ENCODE results near the gene CFAP73. TPM values are rescaled to one million over a fixed set of nuclear protein-coding genes. Genes with fewer than 3 reads are reported as not detected.
A peak's percentile ranks its signal among the peaks of the same experiment; 100 is the strongest.

Gene CFAP73
- total RNA-seq, 1 donor from 2014 or later = not detected

DNA sequence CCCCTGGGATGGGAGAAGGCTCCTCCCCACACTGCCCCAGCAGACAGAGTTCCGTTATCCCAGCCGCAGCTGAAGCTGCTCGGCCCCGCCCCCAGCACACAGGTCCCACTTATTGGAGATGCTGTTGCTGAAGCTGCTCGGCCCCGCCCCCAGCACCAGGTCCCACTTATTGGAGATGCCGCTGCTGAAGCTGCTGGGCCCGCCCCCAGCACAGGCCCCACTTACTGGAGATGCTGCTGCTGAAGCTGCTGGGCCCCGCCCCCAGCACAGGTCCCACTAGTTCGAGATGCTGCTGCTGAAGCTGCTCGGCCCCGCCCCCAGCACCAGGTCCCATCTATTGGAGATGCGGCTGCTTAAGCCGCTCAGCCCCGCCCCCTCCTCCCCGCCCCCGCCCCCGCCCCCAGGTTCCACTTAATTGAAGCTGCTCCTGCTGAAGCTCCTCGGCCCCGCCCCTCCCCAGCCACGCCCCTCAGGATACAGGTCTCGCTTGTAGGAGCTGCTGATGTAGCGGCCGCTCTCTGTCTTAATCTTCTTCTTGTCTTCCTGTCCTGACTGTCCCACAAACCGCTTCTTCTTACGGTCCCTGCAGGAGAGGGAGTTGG, 12.0 kb downstream of the CFAP73 start:
- peak; percentile 99 for DNase-seq (ENCODE audit: low spot score)
- peak overlapping the region; percentile 75 for H3K4me2 ChIP-seq
- peak overlapping the region; percentile 30 for H3K4me3 ChIP-seq
- Mint-ChIP-seq H3K27me3 (ENCODE audit: insufficient read depth, low read depth) (peaks cover 2% of the 10 kb centered on the region), H3K36me3 (peaks cover 15% of the 10 kb centered on the region), H3K9me3 (no peaks in the 10 kb centered on the region), H3K4me1 (peaks cover 33% of the 10 kb centered on the region), H3K27ac (no peak overlapping the region), H3K4me3 (peak overlapping the region; percentile 59)
- no peak overlapping the region for H2AFZ ChIP-seq (replicated peaks)
- H3K36me3 ChIP-seq = no peaks in the 10 kb centered on the region
- peaks cover 28% of the 10 kb centered on the region for H3F3A ChIP-seq (ENCODE audit: low read depth)
- no peaks in the 10 kb centered on the region for H3K9me3 ChIP-seq (ENCODE audit: low read depth)
- H4K20me1 ChIP-seq (ENCODE audit: low read depth) = peaks cover 47% of the 10 kb centered on the region
- peaks cover 17% of the 10 kb centered on the region for H3K4me1 ChIP-seq
- peaks cover 1% of the 10 kb centered on the region for H3K27me3 ChIP-seq
- H3K27ac ChIP-seq = peak overlapping the region; percentile 50
- TF ChIP-seq, protein P1, sequence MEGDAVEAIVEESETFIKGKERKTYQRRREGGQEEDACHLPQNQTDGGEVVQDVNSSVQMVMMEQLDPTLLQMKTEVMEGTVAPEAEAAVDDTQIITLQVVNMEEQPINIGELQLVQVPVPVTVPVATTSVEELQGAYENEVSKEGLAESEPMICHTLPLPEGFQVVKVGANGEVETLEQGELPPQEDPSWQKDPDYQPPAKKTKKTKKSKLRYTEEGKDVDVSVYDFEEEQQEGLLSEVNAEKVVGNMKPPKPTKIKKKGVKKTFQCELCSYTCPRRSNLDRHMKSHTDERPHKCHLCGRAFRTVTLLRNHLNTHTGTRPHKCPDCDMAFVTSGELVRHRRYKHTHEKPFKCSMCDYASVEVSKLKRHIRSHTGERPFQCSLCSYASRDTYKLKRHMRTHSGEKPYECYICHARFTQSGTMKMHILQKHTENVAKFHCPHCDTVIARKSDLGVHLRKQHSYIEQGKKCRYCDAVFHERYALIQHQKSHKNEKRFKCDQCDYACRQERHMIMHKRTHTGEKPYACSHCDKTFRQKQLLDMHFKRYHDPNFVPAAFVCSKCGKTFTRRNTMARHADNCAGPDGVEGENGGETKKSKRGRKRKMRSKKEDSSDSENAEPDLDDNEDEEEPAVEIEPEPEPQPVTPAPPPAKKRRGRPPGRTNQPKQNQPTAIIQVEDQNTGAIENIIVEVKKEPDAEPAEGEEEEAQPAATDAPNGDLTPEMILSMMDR (IDR thresholded peaks at IDR 0.05) = no peak
- TF ChIP-seq EZH2phosphoT487 (IDR thresholded peaks at IDR 0.05) (no peak), EZH2 (IDR thresholded peaks at IDR 0.05) (no peak)
- no peaks in the 10 kb centered on the region for H3K79me2 ChIP-seq (ENCODE audit: low read depth)
- H3K9ac ChIP-seq = no peak overlapping the region

DNA sequence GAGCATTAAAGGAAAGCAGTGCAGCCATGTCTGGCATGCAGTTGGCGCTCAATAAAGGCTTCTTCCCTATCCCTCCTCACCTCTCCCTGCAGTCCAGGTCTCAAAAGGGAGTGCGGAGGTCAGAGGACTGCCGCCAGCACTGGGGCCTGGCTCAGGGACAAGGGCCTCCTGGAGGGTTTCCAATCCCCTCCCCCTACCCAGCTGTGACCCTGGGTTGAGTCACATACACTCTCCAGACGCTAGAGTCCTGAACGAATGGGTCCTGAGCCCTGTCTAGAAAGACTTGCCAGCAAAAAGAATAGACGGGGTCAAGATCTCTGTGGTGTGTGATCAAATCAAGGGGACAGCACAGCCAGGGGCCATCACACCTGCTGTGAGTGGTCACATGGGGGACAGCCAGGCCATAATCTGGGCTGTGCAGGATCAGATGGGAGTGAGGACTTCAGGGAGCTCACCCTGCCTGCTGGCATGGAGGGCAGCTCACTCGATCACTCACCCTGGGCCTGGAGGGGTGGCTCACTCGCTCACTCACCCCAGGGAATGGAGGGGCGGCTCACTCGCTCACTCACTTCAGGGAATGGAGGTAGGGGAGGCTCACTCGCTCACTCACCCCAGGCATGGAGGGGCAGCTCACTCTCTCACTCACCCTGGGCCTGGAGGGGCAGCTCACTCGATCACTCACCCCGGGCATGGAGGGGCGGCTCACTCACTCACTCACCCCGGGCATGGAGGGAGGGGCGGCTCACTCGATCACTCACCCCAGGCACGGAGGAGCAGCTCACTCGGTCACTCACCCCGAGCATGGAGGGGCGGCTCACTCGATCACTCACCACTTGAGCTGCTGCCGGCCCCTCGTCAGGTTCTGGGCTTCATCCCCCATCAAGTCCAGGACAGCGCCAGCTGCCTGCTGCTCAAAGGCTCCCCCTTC, 12.8 kb downstream of the CFAP73 start:
- no peaks in the 10 kb centered on the region for H3K36me3 ChIP-seq
- no peaks in the 10 kb centered on the region for H3K9me3 ChIP-seq (ENCODE audit: low read depth)
- H3K27me3 Mint-ChIP-seq (ENCODE audit: insufficient read depth, low read depth) = no peaks in the 10 kb centered on the region
- peak overlapping the region; percentile 50 for H3K27ac ChIP-seq
- no peak overlapping the region for H2AFZ ChIP-seq (replicated peaks)
- H3K4me3 Mint-ChIP-seq = no peak overlapping the region
- no peaks in the 10 kb centered on the region for H3K9me3 Mint-ChIP-seq
- peak; percentile 70 for DNase-seq (ENCODE audit: low spot score)
- H3F3A ChIP-seq (ENCODE audit: low read depth) = peaks cover 19% of the 10 kb centered on the region
- H3K4me2 ChIP-seq = peak overlapping the region; percentile 75
- no peak for TF ChIP-seq EZH2 (IDR thresholded peaks at IDR 0.05)
- no peak for TF ChIP-seq EZH2phosphoT487 (IDR thresholded peaks at IDR 0.05)
- TF ChIP-seq, protein P1 (IDR thresholded peaks at IDR 0.05) = no peak
- H3K27ac Mint-ChIP-seq = no peak overlapping the region
- H4K20me1 ChIP-seq (ENCODE audit: low read depth) = peaks cover 46% of the 10 kb centered on the region
- no peak overlapping the region for H3K9ac ChIP-seq
- no peaks in the 10 kb centered on the region for H3K79me2 ChIP-seq (ENCODE audit: low read depth)
- peaks cover 10% of the 10 kb centered on the region for H3K36me3 Mint-ChIP-seq
- H3K4me1 Mint-ChIP-seq = peaks cover 29% of the 10 kb centered on the region
- peaks cover 17% of the 10 kb centered on the region for H3K4me1 ChIP-seq
- no peaks in the 10 kb centered on the region for H3K27me3 ChIP-seq
- H3K4me3 ChIP-seq = peak overlapping the region; percentile 30

DNA sequence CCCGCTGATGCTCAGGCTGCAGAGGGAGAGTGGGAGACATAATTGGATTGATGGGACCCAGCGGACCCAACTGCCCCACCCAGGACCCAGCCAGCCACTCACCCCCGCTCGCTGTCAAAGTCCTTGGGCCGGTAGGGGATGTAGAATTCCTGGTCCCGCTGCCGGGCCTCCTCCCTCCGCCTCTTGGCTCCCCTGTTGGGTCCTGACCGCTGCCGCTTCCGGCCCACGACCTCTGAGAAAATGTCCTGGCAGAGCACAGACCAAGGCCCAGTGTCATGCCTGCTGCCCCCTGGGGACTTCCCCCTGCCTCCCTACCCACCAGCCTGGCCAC, 13.5 kb downstream of the CFAP73 start:
- peaks cover 19% of the 10 kb centered on the region for H3F3A ChIP-seq (ENCODE audit: low read depth)
- Mint-ChIP-seq H3K36me3 (peaks cover 10% of the 10 kb centered on the region), H3K4me1 (peaks cover 29% of the 10 kb centered on the region), H3K27ac (no peak overlapping the region), H3K4me3 (no peak overlapping the region), H3K9me3 (no peaks in the 10 kb centered on the region), H3K27me3 (ENCODE audit: insufficient read depth, low read depth) (no peaks in the 10 kb centered on the region)
- H3K4me3 ChIP-seq = no peak overlapping the region
- no peaks in the 10 kb centered on the region for H3K27me3 ChIP-seq
- no peak overlapping the region for H3K9ac ChIP-seq
- peaks cover 17% of the 10 kb centered on the region for H3K4me1 ChIP-seq
- H3K9me3 ChIP-seq (ENCODE audit: low read depth) = no peaks in the 10 kb centered on the region
- H3K36me3 ChIP-seq = no peaks in the 10 kb centered on the region
- H4K20me1 ChIP-seq (ENCODE audit: low read depth) = peaks cover 46% of the 10 kb centered on the region
- H3K79me2 ChIP-seq (ENCODE audit: low read depth) = no peaks in the 10 kb centered on the region
- H2AFZ ChIP-seq (replicated peaks) = no peak overlapping the region
- H3K4me2 ChIP-seq = no peak overlapping the region
- DNase-seq (ENCODE audit: low spot score) = no peak
- H3K27ac ChIP-seq = no peak overlapping the region
- TF ChIP-seq EZH2phosphoT487 (IDR thresholded peaks at IDR 0.05) (no peak), EZH2 (IDR thresholded peaks at IDR 0.05) (no peak)
- TF ChIP-seq, protein P1 (IDR thresholded peaks at IDR 0.05) = no peak
